ENCODE measurements around the gene NR5A2.

The NR5A2 gene

GRCh38 chr1:200036619-200037270 is 9.2 kb downstream of the NR5A2 start:
- no peak for DNase-seq

- no peak for DNase-seq
Observed at GRCh38 chr1:200037501-200037900, 10.0 kb downstream of the NR5A2 start.

- no peak for DNase-seq
Observed at GRCh38 chr1:200037904-200038303, 10.4 kb downstream of the NR5A2 start.

- no peak for DNase-seq
Observed at GRCh38 chr1:200038325-200038980, 10.9 kb downstream of the NR5A2 start.

GRCh38 chr1:200038981-200039848 is 11.7 kb downstream of the NR5A2 start:
- DNase-seq = peak; percentile 13

- DNase-seq = no peak
Observed at GRCh38 chr1:200039849-200040474, 12.5 kb downstream of the NR5A2 start.

GRCh38 chr1:200040481-200041138 is 13.1 kb downstream of the NR5A2 start:
- no peak for DNase-seq

GRCh38 chr1:200041337-200042118 is 14.0 kb downstream of the NR5A2 start:
- no peak for DNase-seq

GRCh38 chr1:200042119-200042551 is 14.6 kb downstream of the NR5A2 start:
- DNase-seq = no peak

GRCh38 chr1:200042552-200043335 is 15.2 kb downstream of the NR5A2 start:
- no peak for DNase-seq

GRCh38 chr1:200043336-200043668 is 15.8 kb downstream of the NR5A2 start:
- DNase-seq = no peak

GRCh38 chr1:200046115-200046514 is 18.6 kb downstream of the NR5A2 start:
- no peak for DNase-seq

GRCh38 chr1:200048244-200048643 is 20.7 kb downstream of the NR5A2 start:
- no peak for DNase-seq

GRCh38 chr1:200049810-200050209 is 22.3 kb downstream of the NR5A2 start:
- no peak for DNase-seq

- DNase-seq = no peak
Observed at GRCh38 chr1:200051620-200052019, 24.1 kb downstream of the NR5A2 start.

GRCh38 chr1:200053091-200053490 is 25.6 kb downstream of the NR5A2 start:
- DNase-seq = no peak

GRCh38 chr1:200053646-200054045 is 26.1 kb downstream of the NR5A2 start:
- DNase-seq = no peak

GRCh38 chr1:200058341-200058740 is 30.8 kb downstream of the NR5A2 start:
- DNase-seq = no peak

- DNase-seq = no peak
Observed at GRCh38 chr1:200062143-200062542, 34.6 kb downstream of the NR5A2 start.

- no peak for DNase-seq
Observed at GRCh38 chr1:200072636-200073285, 45.3 kb downstream of the NR5A2 start.

GRCh38 chr1:200073286-200073637 is 45.8 kb downstream of the NR5A2 start:
- no peak for DNase-seq
